HTERT RPE-1 (cell line): Measurements from ENCODE around the gene PKD1.

Experiments
- in situ Hi-C: fragments of 300-500 bp; cut with MboI; formaldehyde crosslinking; loops from 4 replicates; pipeline ENCODE4 v1.14.3; 2020; ENCODE audit warnings: low sequenced_read_pairs

PKD1 gene

DNA sequence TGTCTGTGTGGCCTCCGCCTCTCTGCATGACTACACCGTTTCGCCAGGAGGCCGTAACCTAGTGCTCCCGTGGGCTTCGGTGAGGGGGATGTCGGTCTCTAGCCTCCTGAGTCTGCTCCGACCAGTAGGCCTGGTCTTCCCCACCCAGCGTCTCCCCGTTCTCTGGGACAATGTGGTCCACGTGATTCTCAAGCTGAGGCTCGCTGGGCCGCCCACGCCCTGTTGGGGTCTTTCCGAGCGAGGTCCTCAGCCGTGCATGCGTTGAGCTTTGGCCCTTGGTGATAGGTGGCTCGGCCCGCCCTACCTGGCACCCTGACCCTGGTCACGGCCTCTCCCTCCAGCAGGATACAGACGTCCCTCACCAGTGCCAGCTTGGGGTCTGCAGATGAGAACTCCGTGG, 57.0 kb downstream of the PKD1 start:
- in situ Hi-C loops = no loop called here

DNA sequence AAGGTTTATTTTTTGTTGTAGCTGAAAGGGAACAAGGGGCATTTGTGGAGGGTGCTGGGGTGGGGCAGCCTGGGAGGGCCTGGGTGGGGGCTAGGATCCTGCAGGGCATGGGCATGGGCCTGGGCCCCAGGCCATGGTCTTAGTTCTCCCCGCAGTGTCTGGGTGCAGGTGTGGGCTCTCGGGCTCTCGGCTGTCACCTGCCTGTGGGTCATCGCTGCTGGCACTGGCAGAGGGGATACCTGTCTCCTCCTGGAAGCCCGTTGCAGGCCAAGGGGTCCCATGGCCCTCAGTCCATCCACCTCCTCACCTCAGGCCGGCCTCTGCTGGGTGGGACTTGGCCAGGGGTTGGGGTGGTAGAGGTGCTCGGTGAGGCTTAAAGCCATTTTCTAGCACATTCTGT, 57.6 kb downstream of the PKD1 start:
- in situ Hi-C loops = no loop called here

DNA sequence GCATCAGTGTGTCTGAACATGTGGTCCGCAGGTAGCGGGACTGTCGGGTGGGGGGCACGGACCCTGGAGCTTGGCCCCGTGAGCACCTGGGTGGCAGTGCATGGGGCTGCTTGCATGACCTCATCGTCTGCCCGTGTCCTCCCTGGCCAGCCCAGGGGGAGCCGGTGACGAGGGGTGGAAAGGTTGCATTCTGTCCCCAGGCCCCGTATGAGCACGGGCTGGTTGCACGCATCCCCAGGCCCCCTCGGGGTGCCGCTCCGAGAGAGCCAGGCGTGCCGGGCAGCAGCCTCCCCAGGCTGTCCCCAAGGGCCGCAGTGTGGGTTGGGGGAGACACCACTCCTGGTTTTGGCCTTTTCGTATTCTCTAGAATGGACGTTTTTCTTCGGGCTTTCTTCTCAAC, 58.0 kb downstream of the PKD1 start:
- in situ Hi-C loops = no loop called here

DNA sequence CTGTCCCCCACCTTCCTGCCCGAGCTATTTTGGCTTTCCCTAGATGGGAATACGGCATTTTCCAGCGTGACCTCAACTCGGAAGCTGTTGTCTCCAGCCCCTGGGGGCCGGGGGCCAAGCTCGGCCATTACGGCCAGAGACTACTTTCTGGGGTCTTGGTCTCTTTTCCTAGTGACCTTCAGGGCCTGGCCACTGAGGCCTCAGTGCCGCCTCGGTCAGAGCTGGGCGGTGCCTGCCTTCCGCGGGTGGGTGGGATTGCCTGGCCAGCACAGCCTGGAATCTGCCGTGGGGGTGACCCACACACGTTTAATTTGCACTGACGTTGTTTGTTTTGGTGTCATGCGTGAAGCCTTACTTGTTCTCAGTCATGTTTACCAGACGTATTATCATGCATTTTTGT, 58.7 kb downstream of the PKD1 start:
- in situ Hi-C loops = no loop called here

DNA sequence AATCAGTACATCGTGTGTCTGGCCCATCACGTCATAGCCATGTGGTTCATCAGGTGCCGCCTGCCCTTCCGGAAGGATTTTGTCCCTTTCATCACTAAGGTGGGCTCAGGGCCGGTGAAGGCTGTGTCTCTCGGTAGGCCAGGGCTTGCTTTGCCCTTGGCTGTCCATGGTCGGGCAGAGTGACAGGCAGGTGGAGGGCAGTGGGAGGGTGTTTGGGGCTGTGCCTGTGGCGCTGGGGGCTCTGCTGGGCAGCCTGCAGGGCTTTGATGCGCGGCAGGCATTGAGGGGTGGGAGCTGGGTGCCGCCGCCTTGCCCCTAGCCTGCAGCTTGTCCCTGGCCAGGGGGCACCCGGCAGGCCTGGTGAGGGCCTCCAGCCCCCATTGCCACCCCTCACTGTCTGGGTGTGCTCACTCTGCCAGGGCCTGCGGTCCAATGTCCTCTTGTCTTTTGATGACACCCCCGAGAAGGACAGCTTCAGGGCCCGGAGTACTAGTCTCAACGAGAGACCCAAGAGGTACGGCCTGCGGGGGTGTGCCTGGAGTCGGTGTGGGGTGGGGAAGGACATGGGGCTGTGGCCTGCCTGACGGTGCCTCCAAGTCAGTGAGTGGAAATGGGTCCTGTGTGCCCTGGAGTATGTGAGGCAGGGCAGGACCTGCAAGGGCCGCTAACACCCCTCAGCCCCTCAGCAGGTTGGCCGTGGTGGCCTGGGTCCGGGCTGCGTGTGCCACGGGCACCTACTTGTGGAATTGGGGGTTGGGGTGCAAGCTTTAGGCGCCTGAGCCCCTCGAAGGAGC, 59.4 kb downstream of the PKD1 start:
- in situ Hi-C loops = no loop called here

DNA sequence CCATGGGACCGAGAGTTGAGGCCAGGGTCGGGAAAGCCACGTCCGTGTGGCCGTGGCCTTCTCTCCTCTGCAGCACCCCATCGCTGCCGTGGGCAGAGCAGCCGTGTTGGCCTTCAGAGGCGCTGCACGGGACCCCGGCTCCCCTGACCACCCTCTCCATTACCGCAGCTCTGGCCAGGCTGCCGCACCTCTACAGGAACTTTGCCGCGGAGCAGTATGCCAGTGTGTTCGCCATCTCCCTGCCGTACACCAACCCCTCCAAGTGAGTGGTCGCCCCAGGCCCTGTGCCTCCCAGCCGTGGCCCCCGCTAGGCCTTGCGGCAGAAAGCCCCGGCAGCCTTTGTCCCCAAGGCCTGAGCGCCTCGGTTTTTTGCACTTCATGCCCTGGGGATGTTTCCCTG, 60.1 kb downstream of the PKD1 start:
- in situ Hi-C loops = no loop called here

DNA sequence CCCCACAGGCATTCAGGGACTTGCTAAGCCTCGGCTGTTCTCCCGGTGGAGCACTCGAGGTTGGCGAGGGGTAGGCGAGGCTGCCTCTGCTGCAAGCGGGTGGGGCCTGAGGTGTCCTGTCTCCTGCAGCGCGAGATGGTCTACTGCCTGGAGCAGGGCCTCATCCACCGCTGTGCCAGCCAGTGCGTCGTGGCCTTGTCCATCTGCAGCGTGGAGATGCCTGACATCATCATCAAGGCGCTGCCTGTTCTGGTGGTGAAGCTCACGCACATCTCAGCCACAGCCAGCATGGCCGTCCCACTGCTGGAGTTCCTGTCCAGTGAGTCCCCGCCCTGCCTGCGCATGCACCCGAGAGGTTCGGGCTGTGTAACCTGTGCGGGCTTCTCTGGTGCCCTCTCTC, 61.6 kb downstream of the PKD1 start:
- in situ Hi-C loops = no loop called here

DNA sequence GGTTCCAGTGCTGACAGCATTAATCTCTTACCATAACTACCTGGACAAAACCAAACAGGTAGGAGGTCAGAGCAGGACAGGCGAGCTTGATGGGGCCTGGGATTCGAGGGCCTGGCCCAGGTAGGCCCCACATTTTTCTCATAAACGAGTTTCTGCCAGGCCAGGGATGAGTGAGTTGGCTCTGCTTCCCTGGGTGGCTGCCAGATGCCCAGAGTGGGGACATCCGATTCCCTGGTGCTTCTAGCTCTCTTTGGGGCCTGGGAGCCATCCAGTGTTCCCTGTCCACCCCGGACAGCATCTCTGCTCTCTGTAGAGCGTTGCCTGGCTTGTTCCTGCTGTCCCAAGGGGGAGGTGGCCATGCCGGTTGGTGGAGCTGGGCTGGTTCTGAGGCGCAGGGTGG, 62.8 kb downstream of the PKD1 start:
- in situ Hi-C loops = no loop called here

DNA sequence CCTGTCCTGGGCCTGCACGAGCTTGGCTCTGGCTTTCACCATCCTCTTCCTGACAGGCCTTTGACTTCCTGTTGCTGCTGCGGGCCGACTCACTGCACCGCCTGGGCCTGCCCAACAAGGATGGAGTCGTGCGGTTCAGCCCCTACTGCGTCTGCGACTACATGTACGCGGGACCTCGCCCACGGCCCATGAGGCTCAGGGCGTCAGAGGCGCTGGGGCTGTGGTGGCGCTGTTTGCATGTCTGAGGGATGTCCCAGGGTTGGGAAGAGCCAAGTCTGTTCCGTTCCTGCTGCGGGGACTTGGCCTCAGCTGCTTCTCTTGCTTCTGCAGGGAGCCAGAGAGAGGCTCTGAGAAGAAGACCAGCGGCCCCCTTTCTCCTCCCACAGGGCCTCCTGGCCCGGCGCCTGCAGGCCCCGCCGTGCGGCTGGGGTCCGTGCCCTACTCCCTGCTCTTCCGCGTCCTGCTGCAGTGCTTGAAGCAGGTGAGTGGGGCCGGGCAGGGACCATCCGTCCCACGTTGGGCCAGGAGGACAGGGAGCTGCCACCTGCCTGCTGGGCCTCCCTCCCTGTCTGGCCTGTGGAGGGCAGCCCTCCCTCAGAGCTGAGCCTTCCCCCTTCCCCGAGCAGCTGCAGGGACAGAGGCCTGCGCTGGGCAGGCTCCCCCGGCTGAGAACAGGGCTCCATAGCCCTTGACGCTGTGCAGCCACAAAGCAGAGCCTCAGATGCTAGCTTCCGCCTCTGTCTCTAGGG, 64.1 kb downstream of the PKD1 start:
- in situ Hi-C loops = no loop called here

DNA sequence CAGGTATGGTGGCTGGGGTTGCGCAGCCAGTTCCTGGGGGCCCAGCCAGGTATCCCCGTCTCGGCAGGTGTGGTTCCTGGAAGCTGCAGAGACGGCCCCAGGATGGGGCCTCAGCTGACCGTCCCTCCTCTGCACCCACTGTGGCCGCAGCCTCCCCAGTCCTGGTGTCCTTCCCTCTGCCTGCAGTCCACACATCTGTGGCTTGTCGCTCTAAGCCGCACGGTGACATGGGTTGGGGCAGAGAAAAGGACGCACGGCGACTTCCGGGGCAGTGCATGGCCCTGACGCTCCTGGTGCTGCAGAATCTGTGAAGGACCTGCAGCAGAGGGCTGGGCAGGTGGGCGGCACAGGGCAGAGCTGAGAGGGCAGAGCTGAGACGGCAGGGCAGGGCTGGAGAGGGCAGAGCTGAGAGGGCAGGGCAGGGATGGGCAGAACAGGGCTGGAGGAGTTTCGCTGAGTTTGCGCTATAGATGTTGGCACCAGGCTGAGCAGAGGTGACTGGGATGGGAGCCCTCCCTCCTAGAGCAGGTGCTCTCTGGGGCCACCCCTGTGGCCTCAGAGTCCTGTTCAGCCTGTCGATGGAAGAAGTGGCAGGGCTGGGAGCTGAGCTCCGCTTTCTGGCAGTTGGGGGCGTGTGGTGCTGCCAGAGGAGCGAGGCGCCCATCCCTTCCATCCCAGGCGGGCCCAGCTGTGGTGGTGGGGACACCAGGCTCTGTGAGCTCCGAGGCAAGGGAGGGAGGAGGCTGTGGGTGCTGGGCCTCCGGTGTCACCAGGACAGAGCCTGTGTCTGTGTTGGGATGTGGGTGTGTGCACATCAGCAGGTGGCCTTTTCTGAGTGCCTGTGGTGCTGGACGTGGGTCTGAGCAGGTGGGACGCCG, 64.9 kb downstream of the PKD1 start:
- in situ Hi-C loops = no loop called here

DNA sequence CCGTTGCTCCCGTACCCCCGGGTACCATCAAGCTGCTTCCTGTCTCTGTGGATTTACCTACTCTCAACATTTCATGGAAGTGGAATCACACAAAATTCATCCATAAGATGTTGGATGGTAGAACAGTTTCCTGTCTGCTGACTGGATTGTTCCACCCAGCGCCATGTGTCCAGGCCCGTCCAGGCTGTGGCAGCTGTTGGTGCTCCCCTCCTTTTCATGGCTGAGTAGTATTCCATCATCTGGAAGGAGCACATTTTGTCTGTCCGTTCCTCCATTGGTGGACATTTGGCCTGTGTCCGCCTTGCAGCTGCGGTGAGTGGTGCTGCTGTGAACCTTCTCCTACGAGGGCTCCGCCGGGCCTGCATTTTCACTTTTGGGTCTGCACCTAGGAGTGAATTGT, 69.6 kb downstream of the PKD1 start:
- in situ Hi-C loops = no loop called here

DNA sequence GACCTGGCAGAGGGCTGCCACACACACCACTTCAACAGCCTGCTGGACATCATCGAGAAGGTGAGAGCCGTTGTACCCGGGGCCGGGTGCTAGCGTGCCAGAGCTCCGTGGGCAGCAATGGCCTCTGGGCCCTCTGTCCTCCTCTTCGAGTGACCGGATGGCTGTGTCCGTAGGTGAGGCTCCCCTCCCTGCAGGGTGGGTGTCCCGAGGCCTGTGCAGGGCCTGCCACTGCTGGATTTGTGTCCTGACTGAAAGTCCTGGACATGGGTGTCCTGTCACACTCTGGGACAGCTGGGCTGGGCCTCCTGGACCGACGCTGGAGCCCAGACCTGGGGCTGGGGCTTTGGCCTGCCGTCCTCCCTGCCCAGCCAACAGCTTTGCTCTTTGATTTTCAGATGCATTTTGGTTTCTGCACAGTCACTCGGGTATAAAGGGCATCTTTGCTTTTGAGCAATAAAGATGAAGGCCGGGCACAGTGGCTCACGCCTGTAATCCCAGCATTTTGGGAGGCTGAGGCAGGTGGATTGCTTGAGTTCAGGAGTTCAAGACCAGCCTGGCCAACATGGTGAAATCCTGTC, 71.2 kb downstream of the PKD1 start:
- in situ Hi-C loops = no loop called here

DNA sequence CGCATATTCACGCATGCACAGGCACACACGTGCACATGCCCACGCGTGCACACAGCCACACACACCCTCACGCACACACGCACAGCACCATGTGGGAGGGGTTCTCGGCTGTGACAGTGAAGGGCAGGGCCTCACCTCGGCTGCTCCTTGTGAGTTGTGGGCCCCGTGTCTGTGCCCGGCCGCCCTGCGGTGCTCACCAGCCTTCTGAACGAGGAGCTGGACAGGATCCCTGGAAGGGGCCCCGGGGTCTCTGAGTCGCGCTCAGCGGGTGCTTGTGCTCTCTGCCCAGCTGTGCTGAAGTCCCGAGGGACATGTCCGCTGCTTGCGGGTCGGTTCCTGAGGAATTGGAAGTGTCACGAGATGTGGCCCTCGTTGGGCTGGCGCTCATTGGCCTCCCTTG, 71.8 kb downstream of the PKD1 start:
- in situ Hi-C loops = no loop called here

DNA sequence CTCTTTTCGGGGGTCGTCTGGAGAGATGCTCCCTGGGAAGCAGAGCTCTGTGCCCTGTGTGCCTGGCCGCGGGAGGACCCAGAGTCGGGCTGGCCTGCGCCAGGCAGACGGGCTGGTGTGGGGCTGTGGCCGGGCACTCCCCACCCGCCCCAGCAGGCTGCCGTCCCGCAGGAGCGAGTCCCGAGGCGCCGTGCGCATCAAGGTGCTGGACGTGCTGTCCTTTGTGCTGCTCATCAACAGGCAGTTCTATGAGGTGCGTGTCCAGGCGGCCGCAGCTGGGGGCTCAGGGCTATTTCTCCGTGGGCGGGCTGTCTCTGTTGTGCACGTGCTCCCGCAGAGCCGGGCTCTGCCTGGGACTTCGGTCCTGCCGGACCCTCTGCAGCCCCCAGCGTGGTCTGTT, 72.9 kb downstream of the PKD1 start:
- in situ Hi-C loops = no loop called here

DNA sequence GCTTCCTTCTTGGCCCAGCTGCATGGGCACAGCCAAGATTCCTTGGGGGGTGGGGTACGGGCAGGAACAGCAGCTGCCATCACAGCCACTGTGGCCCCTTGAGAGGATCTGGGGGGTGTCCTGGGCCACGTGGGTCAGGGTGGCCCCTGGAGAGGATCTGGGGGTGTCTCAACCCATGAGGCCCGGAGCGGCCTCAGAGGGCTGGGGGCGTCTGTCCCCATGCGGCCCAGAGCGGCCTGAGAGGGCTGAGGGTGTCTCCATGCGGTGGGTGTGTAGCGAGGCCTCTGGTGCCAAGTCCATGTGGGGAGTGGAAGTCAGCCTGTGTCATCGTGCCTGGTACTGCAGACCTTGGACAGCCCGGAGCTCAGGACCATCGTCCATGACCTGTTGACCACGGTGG, 74.2 kb downstream of the PKD1 start:
- in situ Hi-C loops = no loop called here

DNA sequence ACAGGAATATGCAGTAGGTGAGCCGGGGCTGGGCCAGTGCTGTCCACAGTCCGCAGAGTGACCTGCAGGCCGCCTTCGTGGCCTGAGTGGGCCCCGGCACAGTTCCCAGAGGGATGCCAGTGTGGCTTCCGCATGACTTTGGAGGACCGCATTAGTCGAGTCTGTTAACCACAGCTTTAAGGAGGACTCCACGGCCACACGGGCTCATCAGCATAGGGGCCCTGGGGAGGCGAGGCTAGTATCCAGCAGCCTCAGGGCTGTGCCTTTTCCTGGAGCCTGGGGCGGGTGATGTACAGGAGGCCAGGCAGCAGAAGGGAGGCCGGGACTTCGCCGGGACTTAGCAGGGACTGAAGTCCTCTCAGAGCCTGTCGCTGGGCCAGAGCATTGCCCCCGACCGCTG, 74.7 kb downstream of the PKD1 start:
- in situ Hi-C loops = no loop called here

DNA sequence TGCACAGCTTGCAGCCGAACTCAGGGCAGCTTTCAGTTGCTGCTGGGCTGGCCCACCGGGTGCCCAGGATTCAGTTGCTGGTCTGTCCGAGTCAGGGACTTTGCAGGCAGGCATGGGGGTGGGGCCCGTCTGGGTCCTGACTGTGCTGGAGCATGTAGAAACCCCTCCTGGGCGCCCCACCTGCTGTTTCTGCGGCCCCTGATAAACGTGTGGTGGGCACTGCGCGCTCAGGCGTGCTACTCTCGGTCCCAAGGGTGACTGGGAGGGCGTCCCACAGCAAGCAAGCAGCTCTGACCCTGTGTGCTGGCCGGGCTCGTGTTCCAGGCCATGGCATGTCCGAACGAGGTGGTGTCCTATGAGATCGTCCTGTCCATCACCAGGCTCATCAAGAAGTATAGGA, 75.4 kb downstream of the PKD1 start:
- in situ Hi-C loops = no loop called here

DNA sequence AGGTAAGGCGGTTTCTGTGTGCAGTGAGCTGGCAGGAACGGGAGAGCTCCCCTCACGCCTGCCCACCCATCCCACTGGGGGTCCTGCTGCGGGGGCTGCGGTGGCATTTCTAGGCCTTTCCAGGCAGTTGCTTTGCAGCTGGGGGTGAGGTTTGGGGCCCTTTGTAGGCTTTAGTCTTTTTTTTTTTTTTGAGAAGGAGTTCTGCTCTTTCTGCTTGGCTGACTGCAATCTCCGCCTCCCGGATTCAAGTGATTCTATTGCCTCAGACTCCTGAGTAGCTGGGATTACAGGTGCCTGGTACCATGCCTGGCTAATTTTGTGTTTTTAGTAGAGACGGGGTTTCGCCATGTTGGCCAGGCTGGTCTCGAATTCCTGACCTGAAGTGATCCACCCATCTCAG, 76.8 kb downstream of the PKD1 start:
- in situ Hi-C loops = no loop called here

DNA sequence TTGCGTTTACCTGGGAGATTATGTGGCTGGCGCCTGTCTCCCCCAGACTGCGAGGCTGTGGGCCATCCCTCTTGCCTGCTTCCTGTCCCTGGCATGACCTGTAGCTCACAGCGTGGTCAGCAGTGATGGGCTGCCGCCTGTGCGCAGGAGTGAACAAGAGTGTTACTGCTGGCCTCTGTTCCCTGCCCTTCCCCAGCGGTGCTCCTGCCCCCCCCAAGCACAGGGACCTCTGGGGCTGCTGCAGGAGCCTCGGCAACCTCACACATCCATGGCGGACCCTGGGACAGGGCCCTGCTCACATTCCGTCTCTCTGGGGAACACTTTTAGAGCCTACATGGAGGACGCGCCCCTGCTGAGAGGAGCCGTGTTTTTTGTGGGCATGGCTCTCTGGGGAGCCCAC, 77.3 kb downstream of the PKD1 start:
- in situ Hi-C loops = no loop called here

DNA sequence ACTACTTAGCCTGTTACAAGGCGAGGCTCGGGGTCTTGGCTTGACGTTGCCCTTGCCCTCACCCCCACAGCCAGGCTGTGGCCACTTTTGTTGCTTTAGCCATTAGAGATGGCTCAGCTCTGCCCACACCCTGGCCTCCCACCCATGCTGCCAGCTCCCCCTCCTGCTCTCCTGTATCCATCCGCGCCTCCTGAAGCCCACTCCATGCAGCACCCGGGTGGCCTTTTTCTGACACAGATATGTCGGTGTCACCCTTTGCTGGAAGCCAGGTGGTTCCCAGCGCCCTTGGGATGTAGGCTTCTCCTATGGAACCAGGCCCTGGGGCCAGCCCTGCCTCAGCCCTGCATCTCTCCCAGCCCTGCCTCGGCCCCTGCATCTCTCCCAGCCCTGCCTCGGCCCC, 78.3 kb downstream of the PKD1 start:
- in situ Hi-C loops = no loop called here

DNA sequence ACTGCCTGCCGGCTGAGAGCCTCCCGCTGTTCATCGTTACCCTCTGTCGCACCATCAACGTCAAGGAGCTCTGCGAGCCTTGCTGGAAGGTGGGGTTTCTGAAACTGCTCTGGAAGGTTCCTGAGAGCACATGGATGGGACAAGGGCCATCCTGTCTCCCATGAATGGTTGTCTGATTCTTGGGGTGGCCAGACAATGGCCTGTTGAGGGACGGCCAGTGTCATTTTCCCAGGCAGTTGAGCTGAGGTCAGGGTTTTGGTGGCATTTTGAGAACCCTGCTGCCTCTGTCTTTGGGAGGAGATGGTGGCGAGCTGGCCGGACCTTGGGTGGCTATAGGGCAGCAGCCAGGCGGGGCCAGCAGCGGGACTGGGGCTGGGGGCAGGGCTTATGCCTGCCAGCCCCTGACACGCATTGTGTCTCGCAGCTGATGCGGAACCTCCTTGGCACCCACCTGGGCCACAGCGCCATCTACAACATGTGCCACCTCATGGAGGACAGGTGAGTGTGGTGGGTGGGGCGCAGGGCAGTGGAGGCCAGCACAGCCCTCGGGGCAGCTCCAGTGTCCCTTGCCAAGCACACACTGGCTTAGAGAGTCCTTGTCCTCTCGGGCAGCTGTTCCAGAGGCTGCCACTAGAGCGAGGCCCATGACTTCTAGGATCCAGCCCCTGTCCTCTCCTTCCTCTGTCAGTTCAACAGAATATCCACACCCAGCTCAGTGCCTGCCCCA, 78.9 kb downstream of the PKD1 start:
- in situ Hi-C loops = no loop called here
